A673 (cell line): ENCODE data around the gene KRT86.

ENCODE experiments used
- CTCF ChIP-seq: fragments of 300-800, 200-600 bp; sonication (generic); conservative IDR thresholded peaks from 2 replicates; pipeline ENCODE4 v1.5.1; 2017; ENCODE audit warnings: low read depth, mild to moderate bottlenecking, antibody characterized with exemption, low read length, moderate library complexity, mixed read lengths
- EZH2 ChIP-seq: fragments of 200-600 bp; sonication (generic); IDR thresholded peaks from 2 replicates; pipeline ENCODE4 v1.6.1; 2017; ENCODE audit warnings: borderline replicate concordance, low read depth, mild to moderate bottlenecking, mixed read lengths, antibody characterized with exemption, low read length; ENCODE audit not compliant: poor library complexity, severe bottlenecking

GRCh38 chr12:52280319-52280795 lies 5.9 kb downstream of the KRT86 start:
- TF ChIP-seq CTCF (no peak), EZH2 (no peak)
